DOHH2 (cell line): ENCODE data around the gene CABLES1.

Experiments
- CTCF ChIP-seq: fragments of 200-600 bp; sonication (generic); IDR thresholded peaks from one replicate; pipeline ENCODE4 v1.5.1; 2014; ENCODE audit warnings: antibody characterized with exemption, mild to moderate bottlenecking, low read depth, low read length; ENCODE audit not compliant: poor library complexity, severe bottlenecking
- EZH2phosphoT487 ChIP-seq: fragments of 200-600 bp; sonication (generic); IDR thresholded peaks from 2 replicates; pipeline ENCODE4 v1.6.1; 2017; ENCODE audit warnings: borderline replicate concordance, mild to moderate bottlenecking, antibody characterized with exemption, low read length, moderate library complexity, mixed read lengths

- TF ChIP-seq CTCF (no peak), EZH2phosphoT487 (no peak)
Measured at GRCh38 chr18:23257137-23257536, 121.9 kb downstream of the CABLES1 start.
